ENCODE data around the gene UBE2E2.

Gene UBE2E2

GRCh38 chr3:23440416-23441294 lies 237.5 kb downstream of the UBE2E2 start:
- no peak for DNase-seq (ENCODE audit: low read depth in 2 of 2)

- no peak for DNase-seq (ENCODE audit: low read depth in 2 of 2)
These were observed 239.7 kb downstream of the UBE2E2 start for GRCh38 chr3:23442598-23443383.

- DNase-seq (ENCODE audit: low read depth in 2 of 2): no peak
These were observed 241.3 kb downstream of the UBE2E2 start for GRCh38 chr3:23444386-23444785.

- no peak for DNase-seq (ENCODE audit: low read depth in 2 of 2)
These were observed 243.2 kb downstream of the UBE2E2 start for GRCh38 chr3:23446301-23446700.

GRCh38 chr3:23448998-23449537 lies 245.9 kb downstream of the UBE2E2 start:
- DNase-seq (ENCODE audit: low read depth in 2 of 2): no peak

GRCh38 chr3:23450051-23450450 lies 246.9 kb downstream of the UBE2E2 start:
- no peak for DNase-seq (ENCODE audit: low read depth in 2 of 2)

- no peak for DNase-seq (ENCODE audit: low read depth in 2 of 2)
These were observed 247.7 kb downstream of the UBE2E2 start for GRCh38 chr3:23450806-23451205.

GRCh38 chr3:23452408-23452807 lies 249.3 kb downstream of the UBE2E2 start:
- no peak for DNase-seq (ENCODE audit: low read depth in 2 of 2)

- DNase-seq (ENCODE audit: low read depth in 2 of 2): no peak
These were observed 252.0 kb downstream of the UBE2E2 start for GRCh38 chr3:23455084-23455483.

- no peak for DNase-seq (ENCODE audit: low read depth in 2 of 2)
These were observed 252.6 kb downstream of the UBE2E2 start for GRCh38 chr3:23455775-23456174.

GRCh38 chr3:23457697-23458096 lies 254.6 kb downstream of the UBE2E2 start:
- no peak for DNase-seq (ENCODE audit: low read depth in 2 of 2)

GRCh38 chr3:23459465-23459864 lies 256.3 kb downstream of the UBE2E2 start:
- DNase-seq (ENCODE audit: low read depth in 2 of 2): no peak

- DNase-seq (ENCODE audit: low read depth in 2 of 2): no peak
These were observed 256.9 kb downstream of the UBE2E2 start for GRCh38 chr3:23459889-23460546.

- DNase-seq (ENCODE audit: low read depth in 2 of 2): no peak
These were observed 257.9 kb downstream of the UBE2E2 start for GRCh38 chr3:23461069-23461468.

GRCh38 chr3:23463791-23464190 lies 260.7 kb downstream of the UBE2E2 start:
- no peak for DNase-seq (ENCODE audit: low read depth in 2 of 2)

- no peak for DNase-seq (ENCODE audit: low read depth in 2 of 2)
These were observed 262.4 kb downstream of the UBE2E2 start for GRCh38 chr3:23465569-23465968.

GRCh38 chr3:23468203-23468602 lies 265.1 kb downstream of the UBE2E2 start:
- DNase-seq (ENCODE audit: low read depth in 2 of 2): no peak

GRCh38 chr3:23474580-23475357 lies 271.6 kb downstream of the UBE2E2 start:
- DNase-seq (ENCODE audit: low read depth in 2 of 2): no peak

- DNase-seq (ENCODE audit: low read depth in 2 of 2): no peak
These were observed 272.3 kb downstream of the UBE2E2 start for GRCh38 chr3:23475446-23475845.

GRCh38 chr3:23479026-23479425 lies 275.9 kb downstream of the UBE2E2 start:
- no peak for DNase-seq (ENCODE audit: low read depth in 2 of 2)

GRCh38 chr3:23479615-23480328 lies 276.6 kb downstream of the UBE2E2 start:
- no peak for DNase-seq (ENCODE audit: low read depth in 2 of 2)
